ENCODE data around the gene ANKRD55.
"Not testable (repeated sequence)": the region's sequence is repeated elsewhere in the genome, so short reads cannot be mapped to it uniquely, and the experiment has no call there.

ANKRD55 gene

GRCh38 chr5:56233230-56233629 is at the start of gene ANKRD55:
TSS of gene ANKRD55 (minus strand) at chr5:56233330. CDS start at chr5:56232913, 417 bp downstream.
- DNase-seq, result no peak

GRCh38 chr5:56282216-56282615 is 49.1 kb upstream of the ANKRD55 start:
- DNase-seq, result no peak

GRCh38 chr5:56281489-56282165 is 48.5 kb upstream of the ANKRD55 start:
- DNase-seq, result no peak

GRCh38 chr5:56279979-56280378 is 46.8 kb upstream of the ANKRD55 start:
- DNase-seq, result no peak

- no peak for DNase-seq
Observed at GRCh38 chr5:56279291-56279690, 46.2 kb upstream of the ANKRD55 start.

GRCh38 chr5:56278335-56278753 is 45.2 kb upstream of the ANKRD55 start:
- DNase-seq, result no peak

- no peak for DNase-seq
Observed at GRCh38 chr5:56277573-56277972, 44.4 kb upstream of the ANKRD55 start.

GRCh38 chr5:56273376-56273955 is 40.3 kb upstream of the ANKRD55 start:
- no peak for DNase-seq

- DNase-seq, result no peak
Observed at GRCh38 chr5:56272765-56273164, 39.6 kb upstream of the ANKRD55 start.

GRCh38 chr5:56270568-56271392 is 37.6 kb upstream of the ANKRD55 start:
- DNase-seq, result peak; percentile 85

GRCh38 chr5:56270058-56270457 is 36.9 kb upstream of the ANKRD55 start:
- DNase-seq, result peak; percentile 34

- peak; percentile 69 for DNase-seq
Observed at GRCh38 chr5:56269216-56269927, 36.2 kb upstream of the ANKRD55 start.

- not testable (repeated sequence) for DNase-seq
Observed at GRCh38 chr5:56268707-56269106, 35.6 kb upstream of the ANKRD55 start.

- no peak for DNase-seq
Observed at GRCh38 chr5:56267856-56268255, 34.7 kb upstream of the ANKRD55 start.

- DNase-seq, result peak; percentile 72
Observed at GRCh38 chr5:56264417-56265025, 31.4 kb upstream of the ANKRD55 start.

GRCh38 chr5:56262279-56262678 is 29.1 kb upstream of the ANKRD55 start:
- no peak for DNase-seq

GRCh38 chr5:56259002-56259511 is 25.9 kb upstream of the ANKRD55 start:
- no peak for DNase-seq

GRCh38 chr5:56257763-56258529 is 24.8 kb upstream of the ANKRD55 start:
- not testable (repeated sequence) for DNase-seq

GRCh38 chr5:56257010-56257409 is 23.9 kb upstream of the ANKRD55 start:
- no peak for DNase-seq

GRCh38 chr5:56255502-56255901 is 22.4 kb upstream of the ANKRD55 start:
- no peak for DNase-seq

GRCh38 chr5:56253924-56254323 is 20.8 kb upstream of the ANKRD55 start:
- no peak for DNase-seq

GRCh38 chr5:56253126-56253525 is 20.0 kb upstream of the ANKRD55 start:
- DNase-seq, result no peak

Measured in hematopoietic multipotent progenitor cell treated with erythropoietin and hydrocortisone succinate and interleukin-3 and kit ligand, for 8 days (in vitro differentiated cells).